GM12878 (cell line): Measurements from ENCODE around the gene SACM1L. TPM values are rescaled to one million over a fixed set of nuclear protein-coding genes. Genes with fewer than 3 reads are reported as not detected.

Experiments used
- BMI1 ChIP-seq: fragments of 450-650 bp; IDR thresholded peaks from 2 replicates; pipeline ENCODE4 v1.6.1; 2016; ENCODE audit warnings: mild to moderate bottlenecking, moderate library complexity, borderline replicate concordance
- FOXK2 ChIP-seq: fragments of 450-650 bp; IDR thresholded peaks from 2 replicates; pipeline ENCODE4 v1.6.1; 2017; ENCODE audit warnings: mild to moderate bottlenecking, moderate library complexity
- GABPA ChIP-seq: IDR thresholded peaks from 2 replicates; pipeline ENCODE4 v1.6.1; 2014; ENCODE audit warnings: antibody characterized with exemption, low read depth, mild to moderate bottlenecking, inconsistent platforms
- LARP7 ChIP-seq: fragments of 450-650 bp; IDR thresholded peaks from 2 replicates; pipeline ENCODE4 v1.6.1; 2017; ENCODE audit warnings: mild to moderate bottlenecking
- TCF3 ChIP-seq: IDR thresholded peaks from 2 replicates; pipeline ENCODE4 v1.6.1; 2012; ENCODE audit warnings: low read depth, mild to moderate bottlenecking, low read length, borderline replicate concordance; ENCODE audit not compliant: insufficient read depth
- polyA plus RNA-seq, 11 experiments: library from polyadenylated mRNA; depleted of rRNA in 4 of 11; unstranded in 6 of 11; stranded (reverse) in 5 of 11; fragments of >200 nt; fragmentation: Nextera tagmentation in 4 of 11; fragmentation: Illumina TruSeq in 1 of 11; extraction: Ambion mirVana in 4 of 11; extraction: Trizol in 1 of 11; gene quantifications; 1 replicate in 1 of 11; 2 replicates in 10 of 11; pipeline versions ENCODE4 v1.2.1 to v1.2.3, GENCODE V29; 2011 to 2016; ENCODE audit warnings: inconsistent platforms in 2 of 11, missing spikeins in 2 of 11, low read depth in 1 of 11
- total RNA-seq, 4 experiments: library from RNA; depleted of rRNA in 3 of 4; stranded (reverse); fragments of >200 nt in 3 of 4; fragmentation: Illumina TruSeq in 1 of 4; extraction: Trizol in 1 of 4; gene quantifications; 2 replicates each; pipeline versions ENCODE4 v1.2.1 to v1.2.3, GENCODE V29; 2013 to 2021
- TF ChIP-seq, protein P1 (sequence below): fragments of 450-650 bp; formaldehyde crosslinking; IDR thresholded peaks from 2 replicates; pipeline ENCODE4 v1.5.0; 2022; ENCODE audit warnings: mild to moderate bottlenecking, missing genetic modification characterization
- TF ChIP-seq, protein P2 (sequence below): fragments of 450-650 bp; IDR thresholded peaks from 2 replicates; pipeline ENCODE4 v1.6.1; 2016; ENCODE audit warnings: mild to moderate bottlenecking, moderate library complexity, borderline replicate concordance

The SACM1L gene
- total and polyA plus RNA-seq, 10 of the 15 experiments (the other 5 are each of a cell fraction or from before 2014, with no cell fraction given) = 16.5 to 48.3 (median 28.9) TPM

DNA sequence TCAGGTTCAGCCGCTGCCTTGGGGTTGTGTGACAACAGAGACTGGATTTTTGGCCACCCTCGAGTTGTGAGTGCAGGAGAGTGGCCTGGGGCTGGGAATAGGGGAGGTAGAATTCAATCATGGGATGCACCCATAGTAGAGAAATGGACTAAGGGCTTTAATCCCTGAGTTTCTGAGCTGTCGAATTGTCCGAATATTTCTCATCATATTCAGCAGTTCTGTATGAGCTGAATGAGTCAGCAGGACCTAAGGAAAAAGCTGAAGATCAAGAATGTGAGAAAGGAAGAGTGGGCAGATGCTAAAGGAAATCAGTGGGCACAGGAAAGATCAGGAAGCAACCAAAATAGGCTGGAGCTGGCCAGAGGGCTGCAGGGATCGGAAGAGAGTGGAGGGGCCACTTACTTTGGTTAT lies 44.4 kb upstream of the SACM1L start (continued):
- TF ChIP-seq FOXK2 (no peak), TCF3 (no peak), LARP7 (no peak), BMI1 (no peak), GABPA (no peak)
- TF ChIP-seq, protein P1, sequence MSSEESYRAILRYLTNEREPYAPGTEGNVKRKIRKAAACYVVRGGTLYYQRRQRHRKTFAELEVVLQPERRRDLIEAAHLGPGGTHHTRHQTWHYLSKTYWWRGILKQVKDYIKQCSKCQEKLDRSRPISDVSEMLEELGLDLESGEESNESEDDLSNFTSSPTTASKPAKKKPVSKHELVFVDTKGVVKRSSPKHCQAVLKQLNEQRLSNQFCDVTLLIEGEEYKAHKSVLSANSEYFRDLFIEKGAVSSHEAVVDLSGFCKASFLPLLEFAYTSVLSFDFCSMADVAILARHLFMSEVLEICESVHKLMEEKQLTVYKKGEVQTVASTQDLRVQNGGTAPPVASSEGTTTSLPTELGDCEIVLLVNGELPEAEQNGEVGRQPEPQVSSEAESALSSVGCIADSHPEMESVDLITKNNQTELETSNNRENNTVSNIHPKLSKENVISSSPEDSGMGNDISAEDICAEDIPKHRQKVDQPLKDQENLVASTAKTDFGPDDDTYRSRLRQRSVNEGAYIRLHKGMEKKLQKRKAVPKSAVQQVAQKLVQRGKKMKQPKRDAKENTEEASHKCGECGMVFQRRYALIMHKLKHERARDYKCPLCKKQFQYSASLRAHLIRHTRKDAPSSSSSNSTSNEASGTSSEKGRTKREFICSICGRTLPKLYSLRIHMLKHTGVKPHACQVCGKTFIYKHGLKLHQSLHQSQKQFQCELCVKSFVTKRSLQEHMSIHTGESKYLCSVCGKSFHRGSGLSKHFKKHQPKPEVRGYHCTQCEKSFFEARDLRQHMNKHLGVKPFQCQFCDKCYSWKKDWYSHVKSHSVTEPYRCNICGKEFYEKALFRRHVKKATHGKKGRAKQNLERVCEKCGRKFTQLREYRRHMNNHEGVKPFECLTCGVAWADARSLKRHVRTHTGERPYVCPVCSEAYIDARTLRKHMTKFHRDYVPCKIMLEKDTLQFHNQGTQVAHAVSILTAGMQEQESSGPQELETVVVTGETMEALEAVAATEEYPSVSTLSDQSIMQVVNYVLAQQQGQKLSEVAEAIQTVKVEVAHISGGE (CRISPR knock-in tag) = no peak
- TF ChIP-seq, protein P2, sequence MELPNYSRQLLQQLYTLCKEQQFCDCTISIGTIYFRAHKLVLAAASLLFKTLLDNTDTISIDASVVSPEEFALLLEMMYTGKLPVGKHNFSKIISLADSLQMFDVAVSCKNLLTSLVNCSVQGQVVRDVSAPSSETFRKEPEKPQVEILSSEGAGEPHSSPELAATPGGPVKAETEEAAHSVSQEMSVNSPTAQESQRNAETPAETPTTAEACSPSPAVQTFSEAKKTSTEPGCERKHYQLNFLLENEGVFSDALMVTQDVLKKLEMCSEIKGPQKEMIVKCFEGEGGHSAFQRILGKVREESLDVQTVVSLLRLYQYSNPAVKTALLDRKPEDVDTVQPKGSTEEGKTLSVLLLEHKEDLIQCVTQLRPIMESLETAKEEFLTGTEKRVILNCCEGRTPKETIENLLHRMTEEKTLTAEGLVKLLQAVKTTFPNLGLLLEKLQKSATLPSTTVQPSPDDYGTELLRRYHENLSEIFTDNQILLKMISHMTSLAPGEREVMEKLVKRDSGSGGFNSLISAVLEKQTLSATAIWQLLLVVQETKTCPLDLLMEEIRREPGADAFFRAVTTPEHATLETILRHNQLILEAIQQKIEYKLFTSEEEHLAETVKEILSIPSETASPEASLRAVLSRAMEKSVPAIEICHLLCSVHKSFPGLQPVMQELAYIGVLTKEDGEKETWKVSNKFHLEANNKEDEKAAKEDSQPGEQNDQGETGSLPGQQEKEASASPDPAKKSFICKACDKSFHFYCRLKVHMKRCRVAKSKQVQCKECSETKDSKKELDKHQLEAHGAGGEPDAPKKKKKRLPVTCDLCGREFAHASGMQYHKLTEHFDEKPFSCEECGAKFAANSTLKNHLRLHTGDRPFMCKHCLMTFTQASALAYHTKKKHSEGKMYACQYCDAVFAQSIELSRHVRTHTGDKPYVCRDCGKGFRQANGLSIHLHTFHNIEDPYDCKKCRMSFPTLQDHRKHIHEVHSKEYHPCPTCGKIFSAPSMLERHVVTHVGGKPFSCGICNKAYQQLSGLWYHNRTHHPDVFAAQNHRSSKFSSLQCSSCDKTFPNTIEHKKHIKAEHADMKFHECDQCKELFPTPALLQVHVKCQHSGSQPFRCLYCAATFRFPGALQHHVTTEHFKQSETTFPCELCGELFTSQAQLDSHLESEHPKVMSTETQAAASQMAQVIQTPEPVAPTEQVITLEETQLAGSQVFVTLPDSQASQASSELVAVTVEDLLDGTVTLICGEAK = no peak
